ENCODE data around the gene PPM1N. TPM values are rescaled to one million over a fixed set of nuclear protein-coding genes. Genes with fewer than 3 reads are reported as not detected.

PPM1N gene
- polyA plus RNA-seq, 1 donor (not counting 4 experiments of a cell fraction or from before 2014, with no cell fraction given) = 1.9 TPM

GRCh38 chr19:45451850-45452387 is 46.3 kb upstream of the PPM1N start:
- Histone ChIP-seq H3K79me2 (ENCODE audit: control insufficient read depth, insufficient read depth, low read length) (no peaks in the 10 kb centered on the region), H3K9ac (ENCODE audit: control insufficient read depth, extremely low read depth, insufficient read depth, low read length) (peak overlapping the region; percentile 98), H2AFZ (ENCODE audit: control insufficient read depth, low read length) (no peak overlapping the region), H4K20me1 (ENCODE audit: control insufficient read depth, extremely low read depth, insufficient read depth, low read length) (no peaks in the 10 kb centered on the region), H3K4me1 (ENCODE audit: control insufficient read depth, extremely low read depth, insufficient read depth, low read length) (peaks cover 74% of the 10 kb centered on the region), H3K27me3 (ENCODE audit: control insufficient read depth, extremely low read depth, insufficient read depth, low read length) (no peaks in the 10 kb centered on the region), H3K4me2 (ENCODE audit: control insufficient read depth, extremely low read depth, insufficient read depth, low read depth, low read length) (peak overlapping the region; percentile 97), H3K27ac (ENCODE audit: control insufficient read depth, insufficient read depth, low read length) (peak overlapping the region; percentile 99), H3K36me3 (ENCODE audit: control insufficient read depth in 2 of 2, extremely low read depth in 1 of 2, insufficient read depth in 2 of 2, low read length in 2 of 2) (no peaks in the 10 kb centered on the region), H3K9me1 (ENCODE audit: control insufficient read depth, extremely low read depth, insufficient read depth, low read length) (no peaks in the 10 kb centered on the region), H3K4me3 (ENCODE audit: control insufficient read depth in 2 of 3, extremely low read depth in 1 of 3, insufficient read depth in 2 of 3, low read depth in 1 of 3, low read length in 3 of 3) (peak overlapping the region in 1 of 3 experiments; percentile 76), H3K9me3 (ENCODE audit: control insufficient read depth, low read depth, low read length) (no peaks in the 10 kb centered on the region)
- dilution Hi-C loops (cut with MboI; ENCODE audit: extremely low pct_ligation_motif_present, low sequenced_read_pairs) = no loop called here
- FAIRE-seq (no peak), DNase-seq (ENCODE audit: low read depth, low spot score) (no peak)
- TF ChIP-seq EZH2 (IDR thresholded peaks at IDR 0.05; ENCODE audit: low read length) (no peak), CTCF (optimal IDR thresholded peaks at IDR 0.05 in 1 of 3, IDR thresholded peaks at IDR 0.05 in 1 of 3, conservative IDR thresholded peaks at IDR 0.05 in 1 of 3; ENCODE audit: extremely low read depth in 1 of 3, insufficient read depth in 2 of 3, low read length in 3 of 3) (no peak)

DNA sequence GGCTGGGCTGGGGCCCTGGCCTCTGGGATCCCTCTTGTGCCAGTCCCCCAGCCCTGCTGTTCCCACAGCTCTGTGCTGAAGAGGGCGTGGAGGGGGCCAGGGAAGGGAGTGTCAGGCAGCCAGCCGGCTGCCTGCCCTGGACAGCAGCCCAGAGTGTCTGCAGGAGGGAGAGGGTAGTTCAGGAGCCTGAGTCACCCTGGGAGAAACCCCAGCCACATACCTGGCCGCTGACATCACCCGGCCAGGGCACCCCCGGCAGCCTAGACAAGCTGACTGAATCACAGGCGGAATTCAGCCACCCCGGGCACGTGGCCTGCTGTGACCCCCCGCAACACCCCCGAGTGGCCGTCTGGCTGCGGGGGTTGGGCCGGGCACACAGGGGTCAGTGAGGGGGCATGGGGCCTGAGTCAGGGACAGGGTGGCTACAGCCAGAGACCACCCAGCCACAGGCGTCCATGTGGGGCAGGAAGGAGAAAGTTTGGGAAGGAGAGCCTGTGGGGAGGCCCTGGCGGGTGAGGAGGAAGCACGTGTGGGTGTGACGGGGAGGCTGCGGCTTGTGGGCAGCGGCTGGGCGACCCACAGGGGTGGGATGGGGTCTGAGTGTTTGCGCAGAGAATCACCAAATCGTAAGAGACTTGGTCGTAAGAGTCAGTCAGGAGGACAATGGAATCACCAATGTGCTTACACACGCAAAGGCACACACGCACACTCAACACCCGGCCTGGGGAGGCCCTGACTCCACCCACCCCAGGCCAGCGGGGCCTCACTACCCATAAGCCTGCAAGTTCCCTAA is 42.3 kb upstream of the PPM1N start:
- dilution Hi-C loops (cut with MboI; ENCODE audit: extremely low pct_ligation_motif_present, low sequenced_read_pairs) = no loop called here
- H3K9me3 ChIP-seq (ENCODE audit: control insufficient read depth, low read depth, low read length) = no peaks in the 10 kb centered on the region
- no peak for DNase-seq (ENCODE audit: low read depth, low spot score)
- H2AFZ ChIP-seq (ENCODE audit: control insufficient read depth, low read length) = peak overlapping the region; percentile 75
- peak overlapping the region in 2 of 3 experiments; percentile 35 to 38 for H3K4me3 ChIP-seq (ENCODE audit: control insufficient read depth in 2 of 3, extremely low read depth in 1 of 3, insufficient read depth in 2 of 3, low read depth in 1 of 3, low read length in 3 of 3)
- TF ChIP-seq EZH2 (IDR thresholded peaks at IDR 0.05; ENCODE audit: low read length) = no peak
- no peak for TF ChIP-seq CTCF (optimal IDR thresholded peaks at IDR 0.05 in 1 of 3, IDR thresholded peaks at IDR 0.05 in 1 of 3, conservative IDR thresholded peaks at IDR 0.05 in 1 of 3; ENCODE audit: extremely low read depth in 1 of 3, insufficient read depth in 2 of 3, low read length in 3 of 3)
- no peaks in the 10 kb centered on the region for H3K9me1 ChIP-seq (ENCODE audit: control insufficient read depth, extremely low read depth, insufficient read depth, low read length)
- FAIRE-seq = peak; percentile 49
- H3K4me2 ChIP-seq (ENCODE audit: control insufficient read depth, extremely low read depth, insufficient read depth, low read depth, low read length) = peak overlapping the region; percentile 76
- peak overlapping the region; percentile 99 for H3K27ac ChIP-seq (ENCODE audit: control insufficient read depth, insufficient read depth, low read length)
- peaks cover 40% of the 10 kb centered on the region for H3K4me1 ChIP-seq (ENCODE audit: control insufficient read depth, extremely low read depth, insufficient read depth, low read length)
- peak overlapping the region; percentile 92 for H3K9ac ChIP-seq (ENCODE audit: control insufficient read depth, extremely low read depth, insufficient read depth, low read length)
- H3K79me2 ChIP-seq (ENCODE audit: control insufficient read depth, insufficient read depth, low read length) = no peaks in the 10 kb centered on the region
- no peaks in the 10 kb centered on the region for H3K36me3 ChIP-seq (ENCODE audit: control insufficient read depth in 2 of 2, extremely low read depth in 1 of 2, insufficient read depth in 2 of 2, low read length in 2 of 2)
- no peaks in the 10 kb centered on the region for H3K27me3 ChIP-seq (ENCODE audit: control insufficient read depth, extremely low read depth, insufficient read depth, low read length)
- H4K20me1 ChIP-seq (ENCODE audit: control insufficient read depth, extremely low read depth, insufficient read depth, low read length) = no peaks in the 10 kb centered on the region

Measured in keratinocyte (primary cell).